WTC11 (cell line): ENCODE results near the gene KLK13. TPM values are rescaled to one million over a fixed set of nuclear protein-coding genes. Genes with fewer than 3 reads are reported as not detected.

ENCODE experiments used
- ATAC-seq: fragments of 200-7000 bp; cut with Tn5 transposase; 2 replicates; pipeline ENCODE4 v1.10.0; 2021; ENCODE audit warnings: mild to moderate bottlenecking, moderate library complexity
- CTCF ChIA-PET: fragments of 300-600 bp; sonication (Branson Sonifier 250); formaldehyde crosslinking; loops from one replicate; lab custom pipeline; 2021; ENCODE audit warnings: antibody characterized with exemption; lab: Charles Lee
- POLR2A ChIA-PET: fragments of 350-600 bp; sonication (Branson Sonifier 250); formaldehyde crosslinking; loops from one replicate; lab custom pipeline; 2021; ENCODE audit warnings: antibody characterized with exemption; lab: Charles Lee
- DNase-seq: peaks from one replicate; pipeline ENCODE4 v3.0.0; 2021; ENCODE audit warnings: low spot score
- H3K27ac Mint-ChIP-seq: 2 replicates; pipeline ENCODE4 v1.8.0; 2021; ENCODE audit warnings: mixed read lengths
- H3K27me3 Mint-ChIP-seq: 2 replicates; pipeline ENCODE4 v1.8.0; 2021; ENCODE audit warnings: low read depth, mild to moderate bottlenecking, moderate library complexity, mixed read lengths
- H3K36me3 Mint-ChIP-seq: 2 replicates; pipeline ENCODE4 v1.8.0; 2021; ENCODE audit warnings: mixed read lengths
- H3K4me1 Mint-ChIP-seq: 2 replicates; pipeline ENCODE4 v1.8.0; 2022; ENCODE audit warnings: mixed read lengths
- H3K4me3 Mint-ChIP-seq: 2 replicates; pipeline ENCODE4 v1.8.0; 2021; ENCODE audit warnings: mild to moderate bottlenecking, moderate library complexity, mixed read lengths
- H3K9me3 Mint-ChIP-seq: 2 replicates; pipeline ENCODE4 v1.8.0; 2021; ENCODE audit warnings: mixed read lengths
- CREB1 ChIP-seq: sonication (generic); formaldehyde crosslinking; IDR thresholded peaks from 2 replicates; pipeline ENCODE4 v1.8.0; 2023; ENCODE audit warnings: mild to moderate bottlenecking, missing genetic modification reagents
- CREM ChIP-seq: sonication (generic); formaldehyde crosslinking; IDR thresholded peaks from 2 replicates; pipeline ENCODE4 v1.8.1; 2022; ENCODE audit warnings: mild to moderate bottlenecking, missing genetic modification reagents, moderate library complexity
- FOXJ3 ChIP-seq: sonication (generic); formaldehyde crosslinking; IDR thresholded peaks from 2 replicates; pipeline ENCODE4 v1.9.0; 2021; ENCODE audit warnings: missing genetic modification reagents, mild to moderate bottlenecking, borderline replicate concordance
- FOXP1 ChIP-seq: sonication (generic); formaldehyde crosslinking; IDR thresholded peaks from 2 replicates; pipeline ENCODE4 v1.8.0; 2022; ENCODE audit warnings: missing genetic modification reagents, mild to moderate bottlenecking, moderate library complexity, borderline replicate concordance
- FOXP4 ChIP-seq: sonication (generic); formaldehyde crosslinking; IDR thresholded peaks from 2 replicates; pipeline ENCODE4 v1.8.0; 2022; ENCODE audit warnings: mild to moderate bottlenecking, missing genetic modification reagents
- MXD4 ChIP-seq: fragments of 250-450 bp; sonication (Bioruptor Pico); IDR thresholded peaks from 2 replicates; pipeline ENCODE4 v1.8.0; 2021; ENCODE audit warnings: mild to moderate bottlenecking, moderate library complexity, borderline replicate concordance
- MYBL2 ChIP-seq: sonication (generic); formaldehyde crosslinking; IDR thresholded peaks from 2 replicates; pipeline ENCODE4 v1.8.1; 2023; ENCODE audit warnings: mild to moderate bottlenecking, moderate library complexity, missing genetic modification reagents
- PREB ChIP-seq: sonication (generic); formaldehyde crosslinking; IDR thresholded peaks from 2 replicates; pipeline ENCODE4 v1.8.1; 2022; ENCODE audit warnings: mild to moderate bottlenecking, missing genetic modification reagents, moderate library complexity, borderline replicate concordance
- ZBTB43 ChIP-seq: sonication (generic); formaldehyde crosslinking; IDR thresholded peaks from 2 replicates; pipeline ENCODE4 v1.8.1; 2023; ENCODE audit warnings: mild to moderate bottlenecking, missing genetic modification reagents
- ZNF396 ChIP-seq: fragments of 250-450 bp; sonication (Bioruptor Pico); IDR thresholded peaks from 2 replicates; pipeline ENCODE4 v1.8.0; 2021; ENCODE audit warnings: mild to moderate bottlenecking, moderate library complexity, borderline replicate concordance
- ZNF416 ChIP-seq: fragments of 250-450 bp; sonication (Bioruptor Pico); IDR thresholded peaks from 2 replicates; pipeline ENCODE4 v1.9.0; 2021; ENCODE audit warnings: mild to moderate bottlenecking, inconsistent platforms
- ZNF532 ChIP-seq: fragments of 250-450 bp; sonication (Bioruptor Pico); IDR thresholded peaks from 2 replicates; pipeline ENCODE4 v1.9.0; 2021; ENCODE audit warnings: mild to moderate bottlenecking, borderline replicate concordance
- total RNA-seq: library from RNA; stranded (reverse); gene quantifications from 3 replicates; pipeline ENCODE4 v1.2.3, GENCODE V29; 2021

KLK13 gene
- total RNA-seq, 1 experiment from 2014 or later = 3.1 TPM

- no peak for TF ChIP-seq FOXP4 (CRISPR knock-in tag)
- TF ChIP-seq CREB1 (CRISPR knock-in tag) = no peak
- TF ChIP-seq ZNF532 (CRISPR knock-in tag) = no peak
- no peak for TF ChIP-seq FOXJ3 (CRISPR knock-in tag)
Measured at GRCh38 chr19:51027126-51027806, 37.6 kb downstream of the KLK13 start (continued).

- CTCF ChIA-PET = interaction anchor here (1.0 to 3.1 kb wide), 3 partner anchors 9 to 68 kb away, joined by 3 to 21 read pairs (median 18); partner anchors contain the start of gene KLK13
- Mint-ChIP-seq H3K27ac (no peak within 1 kb of the TSS), H3K4me3 (no peak within 1 kb of the TSS), H3K4me1 (peaks cover 40% of the 10 kb centered on the region), H3K36me3 (no peaks in the 10 kb centered on the region), H3K9me3 (peaks cover 6% of the 10 kb centered on the region), H3K27me3 (no peaks in the 10 kb centered on the region; the same call in 1 of the 2 replicates)
- ATAC-seq (no peak), DNase-seq (no peak)
- POLR2A ChIA-PET = no interaction called here
- TF ChIP-seq FOXP1 (CRISPR knock-in tag) (0 out of 2 replicates have a peak, but pooled peaks have one; percentile 2), ZNF396 (no peak), MYBL2 (no peak), MXD4 (CRISPR knock-in tag) (no peak), CREM (CRISPR knock-in tag) (no peak)
Measured at GRCh38 chr19:51026554-51026831, 38.4 kb downstream of the KLK13 start, which contains the start of gene KLK11. Gene KLK11, minus strand, starts transcription at chr19:51026616. Its CDS starts 985 bp downstream, at chr19:51025631.

GRCh38 chr19:51025809-51026553 lies 38.9 kb downstream of the KLK13 start:
- TF ChIP-seq PREB (CRISPR knock-in tag) (no peak), ZBTB43 (CRISPR knock-in tag) (no peak), FOXP1 (CRISPR knock-in tag) (0 out of 2 replicates have a peak, but pooled peaks have one; percentile 21), ZNF416 (no peak)
- CTCF ChIA-PET = interaction anchor here (0.5 to 3.1 kb wide), 7 partner anchors 9 to 194 kb away, joined by 3 to 21 read pairs (median 3); partner anchors contain the start of gene KLK13
- H3K36me3 Mint-ChIP-seq = no peaks in the 10 kb centered on the region

More at GRCh38 chr19:51025809-51026553, 38.9 kb downstream of the KLK13 start:
- POLR2A ChIA-PET = no interaction called here
- peaks cover 6% of the 10 kb centered on the region for H3K9me3 Mint-ChIP-seq
- H3K4me3 Mint-ChIP-seq = no peak overlapping the region
- peaks cover under 1% of the 10 kb centered on the region; the same call in 1 of the 2 replicates for H3K27me3 Mint-ChIP-seq
- DNase-seq = no peak
- no peak overlapping the region for H3K27ac Mint-ChIP-seq
- H3K4me1 Mint-ChIP-seq = peaks cover 45% of the 10 kb centered on the region
- ATAC-seq = no peak
